Measurements from ENCODE around the gene KRT25.
A peak's percentile ranks its signal among the peaks of the same experiment; 100 is the strongest.

The KRT25 gene

DNA sequence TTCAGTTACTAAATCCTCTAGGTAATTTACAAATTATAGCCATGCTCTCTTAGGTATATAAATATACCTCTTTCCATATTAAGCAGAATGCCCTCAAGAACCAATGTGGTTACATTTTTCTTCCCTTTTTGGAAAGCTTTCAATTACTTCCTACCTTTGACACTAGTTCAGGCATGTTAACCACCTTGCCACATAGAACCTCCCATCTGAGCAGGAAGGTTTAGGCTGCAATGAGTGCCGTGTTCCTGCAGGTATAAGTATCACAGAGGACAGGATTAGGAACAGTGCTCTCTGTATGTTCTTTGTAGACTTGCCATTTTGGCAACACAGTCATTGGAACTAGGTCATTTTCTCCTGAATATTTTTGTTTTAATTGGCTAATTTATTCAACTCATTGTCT lies 20.1 kb downstream of the KRT25 start:
- TF ChIP-seq, protein P1, sequence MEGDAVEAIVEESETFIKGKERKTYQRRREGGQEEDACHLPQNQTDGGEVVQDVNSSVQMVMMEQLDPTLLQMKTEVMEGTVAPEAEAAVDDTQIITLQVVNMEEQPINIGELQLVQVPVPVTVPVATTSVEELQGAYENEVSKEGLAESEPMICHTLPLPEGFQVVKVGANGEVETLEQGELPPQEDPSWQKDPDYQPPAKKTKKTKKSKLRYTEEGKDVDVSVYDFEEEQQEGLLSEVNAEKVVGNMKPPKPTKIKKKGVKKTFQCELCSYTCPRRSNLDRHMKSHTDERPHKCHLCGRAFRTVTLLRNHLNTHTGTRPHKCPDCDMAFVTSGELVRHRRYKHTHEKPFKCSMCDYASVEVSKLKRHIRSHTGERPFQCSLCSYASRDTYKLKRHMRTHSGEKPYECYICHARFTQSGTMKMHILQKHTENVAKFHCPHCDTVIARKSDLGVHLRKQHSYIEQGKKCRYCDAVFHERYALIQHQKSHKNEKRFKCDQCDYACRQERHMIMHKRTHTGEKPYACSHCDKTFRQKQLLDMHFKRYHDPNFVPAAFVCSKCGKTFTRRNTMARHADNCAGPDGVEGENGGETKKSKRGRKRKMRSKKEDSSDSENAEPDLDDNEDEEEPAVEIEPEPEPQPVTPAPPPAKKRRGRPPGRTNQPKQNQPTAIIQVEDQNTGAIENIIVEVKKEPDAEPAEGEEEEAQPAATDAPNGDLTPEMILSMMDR (IDR thresholded peaks at IDR 0.05): no peak
- DNase-seq (ENCODE audit: low spot score): no peak
- H3K27ac ChIP-seq: no peak overlapping the region
- H3K4me3 ChIP-seq: no peak overlapping the region

DNA sequence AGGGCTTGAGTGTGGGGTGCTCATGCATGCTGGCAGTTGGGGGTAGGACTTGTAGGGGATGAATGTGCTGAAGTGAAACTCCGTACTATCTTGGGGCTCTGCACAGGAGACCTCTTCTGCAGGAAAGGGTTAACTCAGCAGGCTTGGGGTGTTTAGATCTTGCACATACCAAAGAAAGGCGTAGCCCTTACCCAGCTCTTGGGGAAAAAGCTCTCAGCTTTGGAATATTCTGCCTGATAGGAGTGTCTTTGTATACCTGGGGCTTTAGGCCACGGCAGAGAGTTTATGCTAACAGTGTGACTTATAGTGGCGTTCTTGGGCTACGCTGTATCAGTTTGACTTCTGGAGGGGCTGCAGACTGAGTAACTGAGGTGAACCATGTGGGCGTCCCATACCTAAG lies 21.1 kb downstream of the KRT25 start:
- TF ChIP-seq, protein P1 (IDR thresholded peaks at IDR 0.05): no peak

DNA sequence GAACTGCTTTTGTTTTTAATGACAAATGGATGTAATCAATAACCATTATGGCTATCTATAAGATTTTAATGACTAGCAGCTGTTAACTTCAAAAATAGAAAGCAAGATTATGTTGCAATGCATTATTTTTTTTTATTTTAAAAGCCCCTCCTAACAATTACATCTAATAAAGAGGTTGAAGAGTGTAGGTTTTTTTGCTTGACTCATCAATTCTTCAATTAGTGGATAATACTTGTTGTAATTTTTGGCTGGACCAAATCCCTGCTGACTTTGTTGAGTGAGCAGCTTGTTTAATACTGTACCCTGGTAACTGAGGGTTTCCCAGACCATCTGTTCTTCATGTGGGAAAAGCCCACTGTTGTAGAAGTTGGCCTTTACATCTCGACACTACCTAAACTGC lies 24.2 kb downstream of the KRT25 start:
- DNase-seq (ENCODE audit: low spot score): no peak
- Histone ChIP-seq H3K4me3 (no peak overlapping the region), H3K27ac (no peak overlapping the region)
- TF ChIP-seq, protein P1 (IDR thresholded peaks at IDR 0.05): no peak

More for the DNA sequence above, 21.1 kb downstream of the KRT25 start:
- Histone ChIP-seq H3K4me3 (no peak overlapping the region), H3K27ac (no peak overlapping the region)
- DNase-seq (ENCODE audit: low spot score): no peak

DNA sequence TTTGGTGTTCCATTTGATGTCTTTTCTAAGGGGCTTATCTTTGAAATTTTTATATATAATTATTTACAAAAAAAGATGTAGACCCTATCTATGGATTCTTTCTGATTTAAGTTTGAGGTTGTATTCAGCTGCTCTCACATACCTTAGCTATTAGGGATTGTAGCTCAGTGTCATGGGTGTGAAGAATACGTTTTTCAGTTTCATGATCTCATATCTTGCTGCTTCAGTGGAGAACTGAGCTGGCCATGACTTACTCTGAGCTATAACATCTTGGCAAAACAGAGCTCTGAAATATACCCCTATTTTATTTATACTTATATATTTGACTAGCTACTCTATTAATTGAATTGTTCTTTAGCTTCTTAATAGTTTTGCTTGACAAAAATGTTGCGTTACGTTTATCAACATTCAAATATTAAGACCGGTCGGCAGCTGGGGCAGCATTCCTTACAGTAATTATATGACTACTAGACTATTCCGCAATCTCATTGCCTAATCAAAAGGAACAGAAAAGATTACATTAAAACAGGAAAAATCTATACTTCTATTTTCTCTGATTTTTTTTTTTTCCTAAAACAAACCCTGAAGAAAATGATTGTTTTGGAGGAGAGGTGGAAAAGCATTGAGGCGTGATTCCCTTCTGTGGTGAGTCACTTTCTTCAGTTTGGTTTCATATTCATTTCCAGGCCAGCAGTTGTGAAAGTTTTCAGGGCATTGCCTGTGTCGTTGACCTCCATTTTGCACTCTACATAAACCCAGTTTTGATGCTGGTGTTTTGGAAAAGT lies 27.5 kb downstream of the KRT25 start:
- H3K27ac ChIP-seq: peak overlapping the region in 1 of 2 donors; percentile 2
- no peak for DNase-seq (ENCODE audit: low spot score)
- TF ChIP-seq, protein P1 (IDR thresholded peaks at IDR 0.05): no peak
- no peak overlapping the region for H3K4me3 ChIP-seq

DNA sequence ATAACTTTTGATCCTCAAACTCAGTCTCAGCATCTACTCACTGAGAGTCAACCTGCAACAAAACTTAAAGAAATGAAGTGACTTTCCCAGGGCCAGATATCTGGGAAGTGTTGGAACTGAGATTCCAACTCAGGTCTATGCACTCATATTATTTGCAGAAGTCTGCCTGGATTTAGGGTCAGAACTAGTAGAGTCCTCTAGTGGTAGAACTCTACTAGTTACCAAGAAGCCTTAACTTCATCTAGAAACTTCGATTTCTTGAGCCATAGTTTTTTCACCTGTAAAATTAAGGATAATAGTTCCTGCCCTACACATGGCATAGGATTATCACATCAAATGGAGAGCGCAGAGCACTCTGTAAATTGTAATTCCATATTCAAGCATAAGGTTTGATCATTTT lies 28.2 kb downstream of the KRT25 start:
- DNase-seq (ENCODE audit: low spot score): no peak
- no peak overlapping the region for H3K4me3 ChIP-seq
- no peak overlapping the region for H3K27ac ChIP-seq
- TF ChIP-seq, protein P1 (IDR thresholded peaks at IDR 0.05): no peak

DNA sequence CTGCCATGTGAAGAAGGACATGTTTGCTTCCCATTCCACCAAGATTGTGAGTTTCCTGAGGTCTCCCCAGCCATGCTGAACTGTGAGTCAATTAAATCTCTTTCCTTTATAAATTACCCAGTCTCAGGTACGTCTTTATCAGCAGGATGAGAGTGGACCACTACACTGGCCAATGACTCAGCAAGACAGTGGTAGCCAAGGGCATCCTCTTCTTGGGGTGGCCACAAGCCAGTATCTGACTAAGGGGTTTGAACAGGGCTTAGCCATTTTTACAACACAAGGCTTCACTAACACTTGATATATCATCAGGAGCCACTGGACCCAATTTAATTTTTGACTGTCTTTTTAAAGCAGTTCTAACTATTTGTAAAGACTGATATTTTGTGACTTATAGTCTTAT lies 30.5 kb downstream of the KRT25 start:
- TF ChIP-seq, protein P1 (IDR thresholded peaks at IDR 0.05): no peak
- DNase-seq (ENCODE audit: low spot score): no peak
- H3K4me3 ChIP-seq: no peak overlapping the region
- no peak overlapping the region for H3K27ac ChIP-seq

DNA sequence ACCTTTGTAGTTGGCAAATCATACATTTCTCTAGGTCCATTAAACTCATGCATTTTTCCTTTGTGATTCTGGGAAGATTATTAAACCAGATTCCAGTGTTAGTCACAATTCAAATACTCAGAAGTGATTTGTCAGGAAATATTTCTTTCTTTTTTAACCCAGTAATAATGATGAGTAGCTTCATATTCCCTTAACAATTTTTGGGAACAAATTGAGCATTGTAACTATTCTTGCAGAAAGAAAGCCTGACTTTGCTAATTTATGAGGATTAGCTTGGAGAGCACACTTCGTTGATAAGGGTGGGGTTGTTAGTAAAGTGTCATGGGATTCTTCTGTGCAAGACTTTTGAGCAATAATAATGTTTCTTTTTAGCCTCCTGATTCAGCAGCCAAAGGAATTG lies 32.9 kb downstream of the KRT25 start:
- H3K27ac ChIP-seq: no peak overlapping the region
- no peak for DNase-seq (ENCODE audit: low spot score)
- H3K4me3 ChIP-seq: no peak overlapping the region
- TF ChIP-seq, protein P1 (IDR thresholded peaks at IDR 0.05): no peak

All from coronary artery (tissue), 2 donors.